KMS-11 (cell line): ENCODE measurements around the gene F13A1.

Experiments used
- H2AFZ ChIP-seq: fragments of 200-600 bp; sonication (generic); 2 replicates; pipeline ENCODE4 v1.6.1; 2016; ENCODE audit warnings: antibody characterized with exemption, mixed run types, low read depth
- H3K27ac ChIP-seq: fragments of 200-600 bp; sonication (generic); 2 replicates; pipeline ENCODE4 v1.6.1; 2016; ENCODE audit warnings: mild to moderate bottlenecking, mixed run types
- H3K27me3 ChIP-seq: fragments of 200-600 bp; sonication (generic); 2 replicates; pipeline ENCODE4 v1.6.1; 2017; ENCODE audit warnings: mild to moderate bottlenecking, low read depth, mixed run types, moderate library complexity; ENCODE audit not compliant: insufficient read depth
- H3K36me3 ChIP-seq: fragments of 200-600 bp; sonication (generic); 2 replicates; pipeline ENCODE4 v1.6.1; 2017; ENCODE audit warnings: mild to moderate bottlenecking, mixed run types; ENCODE audit not compliant: insufficient read depth
- H3K4me1 ChIP-seq: fragments of 200-600 bp; sonication (generic); 2 replicates; pipeline ENCODE4 v1.6.1; 2016; ENCODE audit warnings: mild to moderate bottlenecking, low read depth, mixed run types; ENCODE audit not compliant: poor library complexity, severe bottlenecking
- H3K4me2 ChIP-seq: fragments of 200-600 bp; sonication (generic); 2 replicates; pipeline ENCODE4 v1.7.0; 2016; ENCODE audit warnings: mild to moderate bottlenecking, mixed run types
- H3K4me3 ChIP-seq: fragments of 200-600 bp; sonication (generic); IDR thresholded peaks from 2 replicates; pipeline ENCODE4 v1.6.1; 2017; ENCODE audit warnings: low read depth, low read length, mixed read lengths; ENCODE audit not compliant: insufficient read depth
- H3K79me2 ChIP-seq: fragments of 200-600 bp; sonication (generic); 2 replicates; pipeline ENCODE4 v1.6.1; 2016; ENCODE audit warnings: low read depth, mixed run types; ENCODE audit not compliant: insufficient read depth
- H3K9ac ChIP-seq: fragments of 200-600 bp; sonication (generic); 2 replicates; pipeline ENCODE4 v1.6.1; 2016; ENCODE audit warnings: mild to moderate bottlenecking, mixed run types
- H4K20me1 ChIP-seq: fragments of 200-600 bp; sonication (generic); 2 replicates; pipeline ENCODE4 v1.6.1; 2016; ENCODE audit warnings: mild to moderate bottlenecking, mixed run types; ENCODE audit not compliant: insufficient read depth
- TF ChIP-seq, protein P1 (sequence below): fragments of 200-600 bp; sonication (generic); conservative IDR thresholded peaks from 2 replicates; pipeline ENCODE4 v1.6.1; 2017; ENCODE audit warnings: low read depth, mild to moderate bottlenecking, antibody characterized with exemption, low read length, moderate library complexity, mixed read lengths

F13A1 gene

GRCh38 chr6:6319952-6320811 is at the start of gene F13A1:
F13A1 (minus strand) TSS chr6:6320662; CDS start chr6:6318664, 1,998 bp downstream.
- TF ChIP-seq, protein P1, sequence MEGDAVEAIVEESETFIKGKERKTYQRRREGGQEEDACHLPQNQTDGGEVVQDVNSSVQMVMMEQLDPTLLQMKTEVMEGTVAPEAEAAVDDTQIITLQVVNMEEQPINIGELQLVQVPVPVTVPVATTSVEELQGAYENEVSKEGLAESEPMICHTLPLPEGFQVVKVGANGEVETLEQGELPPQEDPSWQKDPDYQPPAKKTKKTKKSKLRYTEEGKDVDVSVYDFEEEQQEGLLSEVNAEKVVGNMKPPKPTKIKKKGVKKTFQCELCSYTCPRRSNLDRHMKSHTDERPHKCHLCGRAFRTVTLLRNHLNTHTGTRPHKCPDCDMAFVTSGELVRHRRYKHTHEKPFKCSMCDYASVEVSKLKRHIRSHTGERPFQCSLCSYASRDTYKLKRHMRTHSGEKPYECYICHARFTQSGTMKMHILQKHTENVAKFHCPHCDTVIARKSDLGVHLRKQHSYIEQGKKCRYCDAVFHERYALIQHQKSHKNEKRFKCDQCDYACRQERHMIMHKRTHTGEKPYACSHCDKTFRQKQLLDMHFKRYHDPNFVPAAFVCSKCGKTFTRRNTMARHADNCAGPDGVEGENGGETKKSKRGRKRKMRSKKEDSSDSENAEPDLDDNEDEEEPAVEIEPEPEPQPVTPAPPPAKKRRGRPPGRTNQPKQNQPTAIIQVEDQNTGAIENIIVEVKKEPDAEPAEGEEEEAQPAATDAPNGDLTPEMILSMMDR: no peak
- Histone ChIP-seq H4K20me1 (no peaks in the 10 kb centered on the region), H3K27ac (no peak within 1 kb of the TSS), H2AFZ (no peak within 1 kb of the TSS), H3K9ac (no peak within 1 kb of the TSS), H3K4me1 (peaks cover 8% of the 10 kb centered on the region), H3K36me3 (no peaks in the 10 kb centered on the region), H3K79me2 (no peaks in the 10 kb centered on the region), H3K4me2 (no peak within 1 kb of the TSS), H3K27me3 (no peaks in the 10 kb centered on the region), H3K4me3 (no peak within 1 kb of the TSS)

DNA sequence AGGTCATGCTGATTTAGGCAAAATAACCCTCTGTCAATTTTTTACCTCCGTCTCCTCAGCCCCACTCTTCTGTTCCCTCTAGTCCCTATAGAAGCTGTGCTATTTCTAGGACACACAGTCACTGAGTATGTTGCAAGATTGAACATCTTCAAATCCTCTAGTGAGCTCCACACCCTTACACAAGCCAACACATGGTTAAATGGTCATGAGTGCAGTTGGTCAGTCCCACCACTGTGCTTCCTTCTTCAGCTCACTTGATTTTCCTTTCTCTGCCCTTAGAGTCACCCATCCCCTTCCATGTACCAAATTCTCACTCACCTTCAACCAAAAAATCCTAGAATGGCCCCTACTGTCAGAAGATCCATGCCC is 48.2 kb upstream of the F13A1 start:
- no peaks in the 10 kb centered on the region for H4K20me1 ChIP-seq
- H3K79me2 ChIP-seq: no peaks in the 10 kb centered on the region
- H3K27ac ChIP-seq: no peak overlapping the region
- H3K4me3 ChIP-seq: no peak overlapping the region
- no peak overlapping the region for H3K9ac ChIP-seq
- peaks cover 5% of the 10 kb centered on the region for H3K4me1 ChIP-seq
- no peak overlapping the region for H3K4me2 ChIP-seq
- no peak overlapping the region for H2AFZ ChIP-seq
- TF ChIP-seq, protein P1: no peak
- no peaks in the 10 kb centered on the region for H3K27me3 ChIP-seq
- no peaks in the 10 kb centered on the region for H3K36me3 ChIP-seq

GRCh38 chr6:6368040-6368683 is 47.7 kb upstream of the F13A1 start:
- Histone ChIP-seq H3K79me2 (no peaks in the 10 kb centered on the region), H3K4me3 (no peak overlapping the region), H3K27me3 (no peaks in the 10 kb centered on the region), H3K4me1 (peaks cover 5% of the 10 kb centered on the region), H3K9ac (no peak overlapping the region), H3K36me3 (no peaks in the 10 kb centered on the region), H3K4me2 (no peak overlapping the region), H3K27ac (no peak overlapping the region), H4K20me1 (no peaks in the 10 kb centered on the region), H2AFZ (no peak overlapping the region)
- TF ChIP-seq, protein P1: no peak

DNA sequence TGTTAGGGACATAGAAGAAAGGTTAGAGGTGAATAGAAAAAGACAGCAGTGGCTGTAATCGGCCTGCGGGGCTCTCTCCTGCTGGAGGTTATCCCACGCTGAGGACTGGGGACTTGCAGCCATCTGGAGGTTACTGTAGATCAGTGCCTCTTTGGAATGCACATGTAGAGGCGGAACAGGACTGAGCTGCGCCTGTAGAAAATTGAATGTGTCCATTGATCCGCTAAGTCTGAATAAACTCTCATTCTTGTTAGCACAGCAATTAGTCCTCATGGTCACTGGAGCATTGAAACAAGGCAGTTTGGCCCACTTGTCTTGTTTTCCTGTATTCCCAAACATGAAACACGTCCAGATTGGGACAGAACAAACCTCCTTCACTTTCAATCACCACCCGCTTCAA is 46.3 kb upstream of the F13A1 start:
- H4K20me1 ChIP-seq: no peaks in the 10 kb centered on the region
- H3K27ac ChIP-seq: no peak overlapping the region
- H3K9ac ChIP-seq: no peak overlapping the region
- no peaks in the 10 kb centered on the region for H3K79me2 ChIP-seq
- no peak overlapping the region for H2AFZ ChIP-seq
- H3K4me2 ChIP-seq: no peak overlapping the region
- no peak overlapping the region for H3K4me3 ChIP-seq
- H3K36me3 ChIP-seq: no peaks in the 10 kb centered on the region
- peaks cover 5% of the 10 kb centered on the region for H3K4me1 ChIP-seq
- TF ChIP-seq, protein P1: no peak
- H3K27me3 ChIP-seq: no peaks in the 10 kb centered on the region
